ENCODE results near the gene PAMR1.
A peak's percentile ranks its signal among the peaks of the same experiment; 100 is the strongest.

Gene PAMR1

DNA sequence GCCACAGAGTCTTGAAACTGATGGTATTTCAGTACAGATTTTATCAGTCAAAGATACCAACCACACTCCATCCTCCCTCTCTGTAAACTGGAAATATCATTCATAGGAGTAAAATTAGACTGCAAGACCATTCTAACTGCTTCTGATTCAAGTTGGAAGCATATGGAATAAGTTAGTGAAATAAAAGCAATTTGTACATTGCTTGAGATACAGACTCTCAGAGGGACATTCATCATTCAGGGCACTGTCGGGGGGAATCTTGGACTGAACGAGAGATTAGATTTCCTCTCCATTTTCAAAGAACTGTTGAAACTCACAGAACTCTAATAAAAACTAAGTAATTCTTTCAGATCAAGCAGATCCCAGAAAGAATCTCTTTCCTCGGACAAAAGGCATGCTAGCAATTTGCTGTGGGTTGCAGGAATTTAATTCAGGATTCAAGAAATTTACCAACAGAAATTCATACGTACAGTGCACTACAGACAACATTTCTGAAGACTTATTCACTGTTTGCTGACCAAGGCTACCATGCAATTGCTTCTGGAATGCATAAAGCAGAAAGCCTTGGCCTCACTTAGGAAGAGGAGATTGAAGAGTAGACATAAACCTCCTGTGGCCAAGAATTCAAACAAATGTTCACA lies 34.1 kb downstream of the PAMR1 start:
- DNase-seq = no peak

DNA sequence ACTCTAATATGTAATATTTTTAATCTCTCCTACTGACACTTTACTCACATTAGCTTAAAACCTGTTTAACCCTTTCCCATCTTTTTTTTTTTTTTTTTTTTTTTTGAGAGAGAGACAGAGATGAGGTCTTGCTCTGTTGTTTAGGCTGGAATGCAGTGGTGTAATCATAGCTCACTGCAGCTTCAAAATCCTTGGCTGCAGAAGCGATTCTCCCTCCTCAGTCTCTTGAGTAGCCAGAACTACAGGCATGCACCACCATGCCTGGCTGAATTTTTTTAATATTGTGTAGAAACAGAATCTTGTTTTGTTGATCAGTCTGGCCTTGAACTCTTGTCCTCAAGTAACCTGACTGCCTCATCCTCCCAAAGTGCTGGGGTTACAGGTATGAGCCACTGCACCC lies 37.3 kb downstream of the PAMR1 start:
- no peak for DNase-seq

DNA sequence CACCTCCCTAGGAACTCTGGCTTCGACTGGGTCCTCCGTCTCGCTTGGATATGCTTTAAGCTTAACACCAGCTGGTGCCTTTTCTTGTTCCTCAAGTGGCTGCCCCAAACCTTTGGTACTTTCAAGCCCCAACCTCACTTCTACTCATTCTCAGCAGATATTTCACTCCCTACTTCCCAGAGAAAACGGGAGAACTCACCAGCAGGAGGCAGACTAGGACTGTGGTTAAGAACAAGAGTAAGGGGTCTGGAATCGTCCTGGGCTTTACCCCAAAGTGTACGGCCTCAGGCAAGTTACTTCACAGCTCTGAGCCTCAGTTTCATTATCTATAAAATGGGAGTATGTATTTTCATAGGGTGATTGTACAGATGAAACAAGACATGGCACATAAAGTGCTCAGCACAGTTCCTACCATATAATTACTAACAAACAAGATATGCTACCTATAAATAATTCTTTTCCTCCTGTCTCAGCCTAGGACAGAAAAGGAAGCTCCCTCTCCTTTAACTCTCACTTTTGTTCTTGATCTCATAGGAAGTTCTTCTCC lies 37.8 kb downstream of the PAMR1 start:
- DNase-seq = no peak

DNA sequence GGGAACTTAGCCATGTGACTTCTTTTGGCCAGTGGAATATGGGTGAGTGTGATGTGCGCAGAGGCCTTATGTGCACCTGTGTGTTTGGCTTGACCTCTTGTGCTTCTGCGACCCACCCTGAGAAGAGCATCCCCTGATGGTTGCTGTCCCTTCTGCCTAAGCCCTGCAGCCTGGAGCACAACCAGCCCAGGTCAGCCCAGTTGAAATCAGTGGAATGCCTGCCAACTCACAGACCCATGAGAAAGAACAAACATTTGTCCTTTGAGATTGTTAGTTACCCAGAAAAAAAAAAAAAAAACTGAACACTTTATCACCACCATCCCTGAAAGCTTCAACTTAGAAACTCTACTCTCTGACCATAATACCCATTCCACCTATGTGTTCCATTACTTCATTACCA lies 38.5 kb downstream of the PAMR1 start:
- DNase-seq = no peak

DNA sequence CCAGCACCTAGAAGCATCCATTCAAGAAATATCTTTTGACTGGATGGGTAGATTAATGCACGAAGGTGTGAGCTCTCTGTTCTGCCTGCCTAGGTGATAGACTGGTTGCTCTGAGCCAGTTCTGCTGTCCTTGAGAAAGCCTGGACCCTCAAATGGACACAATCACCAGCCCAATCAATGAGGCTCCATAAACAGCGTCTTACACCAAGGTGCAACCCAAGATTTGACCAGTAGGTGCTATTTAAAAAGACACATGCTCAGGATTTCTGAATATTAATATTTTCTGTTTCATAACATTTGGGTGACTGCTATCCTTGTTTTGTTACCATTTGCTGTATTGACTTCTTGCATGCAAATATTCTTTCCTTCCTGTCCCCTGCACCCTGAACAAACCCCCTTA lies 39.0 kb downstream of the PAMR1 start:
- no peak for DNase-seq

DNA sequence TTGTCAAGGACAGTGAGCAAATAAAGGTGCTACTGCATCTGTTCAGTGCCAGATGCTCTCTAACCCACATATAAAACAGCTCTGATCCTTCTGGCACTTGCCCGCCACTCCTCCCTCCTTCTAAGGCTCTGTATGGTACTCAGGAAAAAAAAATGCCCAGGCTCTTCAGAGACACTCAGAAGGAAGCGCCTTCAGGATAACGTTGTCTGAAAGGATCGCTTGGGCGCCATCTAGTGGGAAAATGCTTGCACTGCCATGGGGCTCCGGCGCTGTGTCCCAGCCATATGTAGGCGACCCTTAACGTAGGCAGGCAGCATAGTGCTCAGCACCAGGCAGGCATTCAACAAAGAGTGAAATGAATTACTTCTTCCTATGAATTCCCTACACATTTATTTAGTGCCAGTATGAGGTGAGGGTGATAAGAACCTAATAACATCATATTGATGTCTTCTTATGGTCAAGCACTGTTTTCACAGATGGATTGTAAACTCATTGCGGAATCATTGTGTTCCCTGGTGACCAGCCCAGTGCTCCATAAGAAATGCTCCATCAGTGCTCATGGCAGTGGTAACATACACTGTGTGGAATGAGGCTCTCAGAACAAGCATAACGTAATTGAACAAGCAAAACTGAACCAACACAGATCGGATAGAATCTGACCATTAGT lies 39.6 kb downstream of the PAMR1 start:
- peak; percentile 16 to 62 (median 49) for DNase-seq

DNA sequence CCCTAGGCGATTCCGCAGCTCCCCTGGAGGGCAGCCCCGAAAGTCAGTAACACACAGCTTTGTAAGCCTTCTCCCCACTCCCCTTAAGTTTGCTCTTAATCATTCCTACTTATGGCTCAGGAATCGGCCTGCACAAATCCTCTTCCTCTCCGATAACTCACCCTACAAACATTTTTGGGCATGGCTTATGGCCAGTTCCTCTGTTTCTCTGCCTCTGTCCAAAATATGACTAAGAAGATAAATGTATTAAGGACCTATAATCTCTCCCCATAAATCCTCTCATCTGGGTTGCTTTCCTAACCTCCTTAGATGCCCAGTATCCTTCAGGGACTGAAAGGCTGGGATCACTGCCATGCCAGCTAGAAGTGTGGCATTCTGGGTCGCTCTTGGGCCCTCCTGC lies 41.0 kb downstream of the PAMR1 start:
- no peak for DNase-seq

DNA sequence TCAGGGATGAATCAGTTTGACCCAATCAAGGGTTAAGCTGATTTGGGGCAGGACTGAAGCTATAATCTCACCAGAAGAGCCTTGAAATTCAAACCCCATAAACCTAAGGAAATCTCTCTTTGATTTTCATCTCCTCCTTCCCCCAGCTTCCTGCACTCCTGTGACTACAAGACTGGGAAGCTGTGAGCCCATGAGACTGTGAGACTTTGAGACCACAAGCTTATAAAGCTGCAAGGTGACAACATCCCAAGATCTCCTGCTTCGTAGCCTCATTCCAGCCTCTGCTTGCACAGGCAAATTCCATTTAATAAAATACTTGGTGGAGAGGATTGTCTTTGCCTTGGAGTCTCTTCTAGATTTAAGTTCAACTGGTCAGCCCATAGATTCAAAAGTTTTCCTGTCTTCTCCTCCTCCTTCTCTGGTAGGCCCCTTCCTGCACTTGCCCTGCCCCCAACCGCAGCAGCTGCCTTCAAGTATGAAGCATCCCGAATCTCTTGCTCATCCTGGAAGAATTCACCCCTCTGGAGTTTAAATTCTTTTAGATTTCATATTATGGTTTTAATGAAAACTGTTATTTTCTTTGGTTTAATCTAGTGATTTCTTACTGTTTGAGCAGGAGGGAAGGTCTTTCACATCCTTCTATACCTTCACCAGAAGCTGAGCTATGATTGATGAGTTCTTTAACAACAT lies 42.1 kb downstream of the PAMR1 start:
- DNase-seq = no peak

DNA sequence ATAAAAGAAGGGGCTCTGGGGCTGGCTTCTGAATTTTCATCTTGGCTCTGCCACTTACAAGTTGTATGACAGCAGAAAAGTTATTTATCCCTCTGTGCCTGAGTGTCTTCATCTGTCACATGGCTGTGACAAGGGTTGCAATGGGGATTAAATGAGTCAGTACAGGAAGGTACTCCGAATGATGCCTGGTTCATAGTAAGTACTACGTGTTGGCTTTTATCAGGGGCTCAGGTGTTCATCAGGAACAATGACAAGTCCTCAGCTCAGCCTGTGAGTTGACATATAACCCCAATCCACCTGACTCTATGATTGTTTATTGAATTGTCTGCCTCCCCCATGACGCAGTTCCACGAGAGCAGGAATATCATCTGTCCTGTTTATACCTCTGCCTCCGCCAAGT lies 45.7 kb downstream of the PAMR1 start:
- no peak for DNase-seq

DNA sequence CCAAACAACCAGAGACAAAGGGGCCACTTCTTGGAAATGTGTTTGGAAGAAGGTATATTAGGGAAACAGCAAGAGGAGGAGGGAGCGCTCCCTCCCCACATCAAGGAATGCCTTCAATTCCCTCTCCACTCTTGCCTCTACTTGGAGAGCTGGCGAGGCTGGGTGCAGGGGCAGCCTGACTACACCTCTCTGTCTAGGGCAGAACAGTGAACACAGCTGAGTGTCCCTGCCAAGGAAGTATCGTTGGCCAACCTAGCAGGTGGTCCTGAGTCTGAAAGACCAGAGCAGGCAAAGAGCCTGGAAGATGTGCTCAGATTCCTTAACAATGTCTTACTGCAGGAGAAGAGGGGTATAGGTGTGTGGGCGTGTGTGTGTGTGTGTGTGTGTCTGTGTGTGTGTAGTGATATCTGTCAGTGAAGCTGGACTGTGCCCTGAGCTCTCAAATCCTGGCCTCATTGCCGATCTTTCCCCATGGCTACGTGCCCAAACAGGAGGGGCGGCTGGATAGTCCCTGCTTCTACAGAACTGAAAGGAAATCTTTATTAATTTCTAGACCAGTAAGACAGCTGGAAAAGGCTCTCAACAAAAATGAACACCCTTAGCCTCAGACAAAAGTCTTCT lies 46.8 kb downstream of the PAMR1 start:
- no peak for DNase-seq

DNA sequence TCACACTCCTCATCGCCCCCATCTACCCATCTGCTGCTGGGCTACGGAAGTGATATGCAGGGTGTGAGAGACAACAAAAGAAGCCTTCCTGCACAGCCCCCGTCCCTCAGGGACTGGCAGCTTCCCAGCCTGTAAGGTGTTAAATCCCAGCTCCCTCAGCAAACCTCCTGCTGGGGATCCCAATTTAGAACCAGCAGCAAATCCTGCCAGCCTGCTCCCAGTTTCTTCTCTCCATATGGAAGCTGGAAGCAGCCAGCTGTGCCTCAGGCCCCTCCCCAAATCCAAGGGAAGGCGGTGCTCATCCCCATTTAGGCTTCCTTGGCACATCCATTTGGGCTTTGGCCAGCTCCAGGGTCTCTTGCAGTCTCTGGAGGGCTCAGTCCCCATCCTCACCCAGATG lies 47.5 kb downstream of the PAMR1 start:
- DNase-seq = no peak

DNA sequence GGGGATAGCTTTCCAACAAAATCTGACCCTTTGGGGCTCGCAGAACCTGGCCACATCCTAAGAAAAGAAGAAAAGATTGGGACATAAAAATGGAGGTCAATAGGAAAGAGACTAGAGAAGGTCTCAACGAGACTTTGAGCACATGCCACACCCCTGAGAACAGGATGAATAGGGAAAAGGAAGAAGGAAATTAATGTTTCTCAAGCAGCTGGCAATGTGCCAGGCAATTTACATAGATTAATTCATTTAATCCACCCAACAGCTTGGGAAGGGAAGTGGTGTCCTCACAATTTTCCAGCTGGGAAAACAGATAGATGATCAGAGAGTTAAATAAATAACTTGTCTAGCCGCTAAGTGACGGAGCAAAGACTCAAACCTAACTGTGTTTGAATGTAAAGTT lies 50.7 kb downstream of the PAMR1 start:
- DNase-seq = no peak

DNA sequence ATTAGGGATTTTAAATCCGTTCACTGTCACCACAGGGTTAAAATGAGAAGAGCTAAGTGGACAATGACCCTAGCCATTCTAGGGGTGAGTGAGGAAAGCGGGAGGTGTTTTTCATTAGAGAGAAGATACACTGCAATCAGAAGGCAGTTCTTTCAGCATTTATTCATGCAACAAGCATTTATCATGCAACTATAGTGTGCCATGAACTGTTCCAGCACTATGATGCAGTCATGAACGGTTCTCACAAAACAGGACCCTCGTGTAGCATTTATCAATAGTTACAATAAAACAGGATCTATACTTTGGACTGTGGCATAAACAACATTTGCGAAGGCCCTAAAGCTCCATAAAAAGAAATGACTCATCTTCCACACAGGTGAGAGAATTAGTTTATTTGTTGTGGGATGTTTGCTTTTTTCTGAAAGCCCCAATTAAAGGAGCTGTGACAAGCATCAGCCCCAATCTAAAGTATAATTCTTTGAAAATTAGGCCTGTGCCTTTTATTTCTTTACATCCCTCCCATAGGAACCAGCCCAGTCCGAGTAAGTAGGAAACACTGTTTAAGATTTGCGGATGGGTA lies 51.5 kb downstream of the PAMR1 start:
- DNase-seq = no peak

DNA sequence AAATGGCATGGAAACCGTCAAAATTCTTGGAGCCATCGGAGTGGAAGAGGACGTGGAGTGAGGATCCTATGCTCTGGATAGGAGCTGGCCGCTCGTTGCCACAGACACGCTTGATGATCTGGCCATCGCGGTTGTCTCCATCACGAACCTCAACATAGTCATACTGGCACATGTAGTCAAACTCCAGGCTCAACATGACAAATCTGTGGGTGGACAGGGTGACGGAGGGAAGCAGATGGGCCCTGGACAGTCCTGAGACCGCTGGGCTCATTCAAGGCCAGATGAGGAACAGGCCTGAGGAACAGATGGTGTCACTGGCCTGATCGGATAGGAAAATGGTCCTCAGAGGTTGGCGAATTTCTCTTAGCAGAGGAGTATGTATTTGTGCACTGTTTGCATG lies 54.8 kb downstream of the PAMR1 start:
- no peak for DNase-seq

DNA sequence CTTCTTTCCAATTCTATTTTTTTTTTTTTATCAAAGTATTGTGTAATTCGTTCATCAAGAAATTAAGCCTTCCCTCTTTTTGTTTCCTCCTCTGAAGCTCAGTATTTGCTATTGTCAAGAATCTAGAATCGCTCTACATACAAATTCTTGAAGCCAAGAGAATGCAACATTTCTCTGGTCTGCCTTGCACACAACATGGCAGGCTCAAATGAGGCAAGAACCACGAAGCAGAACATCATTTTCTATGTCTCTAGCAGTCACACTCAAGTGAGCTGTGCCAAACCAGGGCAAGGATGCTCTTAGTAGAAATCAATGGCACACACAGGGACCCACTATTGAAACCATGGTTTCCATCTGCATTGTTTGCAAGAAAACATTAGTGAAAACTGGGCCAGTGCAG lies 59.4 kb downstream of the PAMR1 start:
- no peak for DNase-seq

DNA sequence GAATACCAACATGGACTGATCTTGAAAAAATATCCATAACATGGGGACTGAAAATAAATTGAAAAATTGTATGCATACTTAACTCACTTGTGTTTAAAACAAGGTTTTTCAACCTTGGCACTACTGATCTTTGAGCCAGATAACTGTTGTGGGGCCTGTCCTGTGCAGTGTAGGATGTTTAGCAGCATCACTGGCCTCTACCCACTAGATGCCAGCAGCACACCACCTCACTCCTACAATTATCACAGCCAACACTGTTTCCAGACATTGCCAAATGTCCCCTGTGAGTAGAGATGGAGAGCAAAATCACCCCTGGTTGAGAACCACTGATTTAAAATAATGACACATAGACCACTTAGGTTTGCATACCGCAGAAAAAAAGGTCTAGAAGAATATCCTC lies 61.1 kb downstream of the PAMR1 start:
- DNase-seq = no peak

DNA sequence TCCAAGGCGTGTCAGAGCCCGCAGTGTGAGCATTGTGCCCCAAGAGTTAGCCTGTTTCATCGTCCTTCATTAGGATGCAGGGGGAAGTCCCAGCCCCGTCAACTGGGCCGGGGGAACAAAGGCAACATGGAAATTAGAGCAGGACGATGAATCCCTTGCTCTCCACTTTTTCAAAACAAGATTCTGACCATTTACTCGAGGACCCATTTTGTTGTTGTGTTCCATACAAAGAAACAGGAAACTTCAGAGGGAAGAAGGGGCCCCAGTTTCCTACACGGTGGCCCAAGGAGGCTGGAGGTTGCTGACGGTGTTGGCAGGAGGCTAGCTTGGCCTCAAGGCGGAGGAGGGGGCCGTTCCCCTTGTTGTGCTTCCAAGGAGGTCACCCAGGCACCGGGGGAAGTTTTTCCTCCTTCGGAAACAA lies 62.1 kb downstream of the PAMR1 start:
- DNase-seq = no peak

DNA sequence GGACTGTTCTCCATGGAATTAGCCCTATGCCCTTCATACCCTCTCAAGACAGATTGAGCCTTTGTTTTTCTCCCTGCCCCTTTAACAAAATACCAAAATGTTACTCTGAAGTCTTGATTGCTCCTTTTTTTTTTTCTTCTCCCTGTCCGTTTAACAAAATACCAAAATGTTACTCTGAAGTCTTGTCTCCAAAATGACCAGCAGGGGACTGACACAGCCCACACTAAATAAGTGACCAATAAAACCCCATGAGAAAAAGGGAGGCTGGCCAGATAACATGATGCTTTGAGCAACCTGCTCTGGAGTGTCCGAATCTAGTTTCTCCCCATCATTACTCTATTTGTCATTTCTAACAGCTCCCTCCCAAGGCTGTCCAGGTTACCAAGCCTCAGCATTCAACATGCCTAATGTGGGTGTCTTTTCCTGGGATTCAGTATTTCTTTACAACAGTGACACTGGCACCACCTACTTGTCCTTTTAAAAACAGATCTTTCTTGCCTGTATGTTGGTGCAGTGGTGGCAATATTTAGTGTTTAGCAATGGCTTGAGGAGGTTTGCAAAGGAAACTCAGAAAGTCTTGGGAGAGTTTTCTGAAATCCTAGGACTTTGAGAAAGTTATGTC lies 63.4 kb downstream of the PAMR1 start:
- DNase-seq = no peak

DNA sequence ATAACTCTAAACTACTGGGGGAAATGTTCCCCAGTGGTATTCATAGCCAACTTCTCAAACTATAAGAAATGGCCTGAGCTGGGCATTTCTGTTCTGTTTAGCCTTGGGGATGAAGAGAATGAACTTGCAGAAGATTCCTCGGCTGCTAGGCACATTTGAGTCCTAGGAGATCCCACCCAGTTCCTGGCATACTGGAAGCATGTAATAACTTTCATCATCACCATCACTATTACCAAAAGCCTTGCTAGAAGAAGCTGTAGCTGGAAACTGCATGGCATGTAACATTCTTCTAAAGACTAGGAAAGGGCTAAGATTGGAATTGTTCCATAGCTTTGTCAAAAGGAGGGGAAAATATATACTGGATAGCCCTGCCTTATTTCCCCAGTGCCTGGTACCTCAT lies 65.9 kb downstream of the PAMR1 start:
- no peak for DNase-seq

DNA sequence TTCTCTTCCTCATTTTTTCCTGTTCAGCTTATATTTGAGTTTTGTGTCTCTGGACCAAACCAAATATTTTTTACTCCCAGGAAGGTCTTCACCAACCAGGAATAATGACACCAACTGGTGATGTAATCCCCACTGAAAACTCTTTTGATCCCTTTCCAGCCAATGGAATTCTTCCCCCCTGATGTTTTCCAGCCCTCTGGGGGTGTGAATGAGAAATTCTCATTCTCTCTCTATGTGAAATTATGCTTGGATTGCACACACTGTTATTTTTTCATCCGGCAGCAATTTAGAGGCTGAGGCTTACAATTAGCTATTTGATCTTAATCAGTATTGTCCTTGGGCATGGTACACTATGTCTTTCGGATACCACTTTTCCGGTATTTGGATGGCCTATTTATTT lies 66.6 kb downstream of the PAMR1 start:
- no peak for DNase-seq

DNA sequence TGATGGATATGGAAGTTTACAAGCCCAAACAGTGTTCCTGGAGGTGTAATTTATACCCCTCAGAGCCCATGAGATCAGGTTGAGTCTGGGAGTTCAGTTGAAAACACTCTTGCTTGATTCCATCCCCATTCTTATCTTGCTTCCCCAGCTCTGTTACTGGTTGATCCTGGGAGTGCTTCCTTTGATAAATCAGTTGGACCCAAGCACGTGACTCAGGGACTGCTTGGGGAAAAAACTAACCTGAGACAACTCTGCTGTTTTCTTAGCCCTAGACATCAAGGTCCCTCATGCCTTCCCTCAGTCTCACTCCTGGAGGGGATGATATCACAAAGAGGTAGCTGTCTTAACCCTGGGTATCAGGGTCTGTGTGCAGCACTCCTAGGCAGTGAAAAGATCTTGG lies 71.1 kb downstream of the PAMR1 start:
- no peak for DNase-seq

DNA sequence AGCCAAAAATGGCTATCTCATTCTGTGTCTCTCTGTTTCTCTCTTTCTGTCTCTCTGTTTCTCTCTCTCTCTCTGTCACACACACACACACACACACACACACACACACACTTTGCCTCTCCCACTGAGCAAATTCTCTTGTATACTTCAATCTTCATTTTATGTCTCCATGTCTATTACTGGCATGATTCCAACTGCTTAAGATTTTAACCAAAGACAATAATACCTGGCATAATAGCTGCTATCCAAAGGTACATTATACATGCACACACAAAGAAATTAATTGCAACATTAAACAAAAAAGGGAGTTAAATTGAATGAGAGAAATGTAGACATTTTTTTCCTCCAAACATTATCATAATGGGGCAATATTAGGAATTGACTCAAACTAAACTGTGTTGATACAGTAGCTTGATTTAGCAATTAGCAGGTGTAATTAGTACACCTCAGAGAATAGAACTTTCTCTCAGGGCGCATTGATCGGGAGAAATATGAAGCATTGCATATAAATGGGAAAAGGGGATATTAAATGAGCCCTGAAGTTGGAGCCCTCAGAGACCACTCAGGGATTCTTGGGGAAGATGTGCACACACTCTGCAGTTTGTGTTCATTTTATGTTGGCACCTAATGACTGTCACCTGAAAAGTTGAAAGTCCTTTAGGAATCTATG lies 88.7 kb downstream of the PAMR1 start:
- no peak for DNase-seq
